Epithelial cell of proximal tubule (primary cell): ENCODE results near the gene OXT. TPM values are rescaled to one million over a fixed set of nuclear protein-coding genes. Genes with fewer than 3 reads are reported as not detected.
A peak's percentile ranks its signal among the peaks of the same experiment; 100 is the strongest.
"Not testable (repeated sequence)": the region's sequence is repeated elsewhere in the genome, so short reads cannot be mapped to it uniquely, and the experiment has no call there.

Experiments
- DNase-seq: peaks from one replicate; pipeline ENCODE4 v3.0.0-alpha.2; 2011; ENCODE audit warnings: low read depth
- H3K4me3 ChIP-seq: 2 replicates; pipeline ENCODE4 v1.5.1; 2011; ENCODE audit warnings: low read depth, mild to moderate bottlenecking, low read length
- CTCF ChIP-seq: conservative IDR thresholded peaks from 2 replicates; pipeline ENCODE4 v1.5.1; 2012; ENCODE audit warnings: low read depth, mild to moderate bottlenecking, low read length
- total RNA-seq: library from RNA; depleted of rRNA; stranded (reverse); fragments of >200 nt; gene quantifications from 2 replicates; pipeline ENCODE4 v1.2.3, GENCODE V29; 2015

OXT gene
- total RNA-seq, 1 donor from 2014 or later: not detected

DNA sequence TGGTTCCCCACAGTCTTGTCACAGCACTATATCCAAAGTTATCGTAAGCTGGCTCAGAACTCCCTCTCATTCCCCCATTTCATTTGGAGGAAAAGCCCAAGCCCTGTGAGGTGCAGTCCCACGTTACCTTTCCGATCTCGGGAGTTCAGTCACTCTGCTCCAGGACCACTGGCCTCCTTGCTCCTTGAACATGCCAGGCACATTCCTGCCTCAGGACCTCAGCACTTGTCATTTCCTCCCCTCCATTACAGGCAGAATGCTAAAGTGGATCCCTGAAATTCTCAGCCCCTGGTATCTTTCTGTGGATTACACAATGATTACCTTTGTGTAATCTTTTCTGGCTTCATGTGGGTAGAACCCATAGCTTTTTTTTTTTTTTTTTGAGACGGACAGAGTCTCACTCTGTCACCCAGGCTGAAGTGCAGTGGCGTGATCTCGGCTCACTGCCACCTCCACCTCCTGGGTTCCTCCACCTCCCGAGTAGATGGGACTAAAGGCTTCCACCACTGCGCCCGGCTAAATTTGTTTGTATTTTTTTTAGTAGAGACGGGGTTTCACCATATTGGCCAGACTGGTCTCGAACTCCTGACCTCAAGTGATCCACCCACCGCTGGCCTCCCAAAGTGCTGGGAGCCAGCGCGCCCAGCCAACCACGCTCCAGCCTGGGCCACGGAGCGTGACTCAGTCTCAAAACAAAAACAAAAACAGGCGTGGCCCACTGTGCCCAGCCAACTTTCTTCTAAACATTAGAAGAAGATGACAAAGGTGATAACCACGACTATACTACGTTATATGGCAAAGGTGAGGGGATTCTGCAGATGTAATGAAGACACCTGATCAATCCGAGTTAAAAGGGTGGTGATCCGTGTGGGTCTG, 4.0 kb upstream of the OXT start:
- DNase-seq: no peak
- no peak overlapping the region for H3K4me3 ChIP-seq
- no peak for TF ChIP-seq CTCF

GRCh38 chr20:3068075-3068474, 3.3 kb upstream of the OXT start:
- no peak for TF ChIP-seq CTCF
- H3K4me3 ChIP-seq: no peak overlapping the region
- no peak for DNase-seq

DNA sequence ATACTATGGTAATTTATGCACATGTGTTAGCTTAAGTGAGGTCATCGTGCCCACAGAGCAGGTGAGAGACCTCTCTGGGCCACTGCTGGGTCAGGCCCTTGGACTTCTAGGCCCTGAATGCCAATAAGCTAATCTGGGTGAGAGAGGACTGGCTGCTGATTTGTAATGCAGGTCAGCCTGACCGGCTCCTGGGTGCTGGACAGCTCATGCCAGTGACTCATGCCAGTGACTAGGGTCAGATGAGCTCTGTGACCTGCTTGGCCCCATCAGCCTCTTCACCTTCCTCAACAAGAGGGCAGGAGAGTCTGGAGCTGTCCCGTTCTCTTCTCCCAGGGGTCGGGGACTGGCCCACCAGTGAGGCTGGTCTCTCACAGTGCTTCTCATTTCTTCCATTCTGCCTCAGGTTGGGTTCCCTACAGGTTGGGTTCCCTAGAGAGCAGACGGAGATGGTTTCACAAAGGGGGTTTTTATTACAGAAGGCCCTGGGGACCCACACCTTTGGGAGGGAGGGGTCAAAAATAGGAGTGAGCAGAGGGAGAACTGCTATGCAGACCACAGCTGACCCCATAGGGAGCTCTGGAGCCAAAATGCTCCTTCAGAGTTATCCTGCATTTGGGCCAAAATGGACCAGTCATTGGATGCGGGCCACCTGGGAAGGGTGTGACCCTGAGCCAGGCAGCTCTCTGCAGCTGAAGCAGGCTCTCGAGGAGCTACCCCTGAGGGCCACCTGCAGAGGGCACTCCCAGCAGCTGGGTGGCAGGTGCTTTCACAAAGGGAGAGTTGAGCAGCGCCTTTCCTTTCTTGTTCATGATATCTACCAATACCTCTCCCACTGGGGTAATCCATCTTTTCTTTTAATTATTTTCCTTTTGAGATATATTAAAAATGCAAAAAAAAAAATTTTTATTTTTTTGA, 2.2 kb upstream of the OXT start:
- peak; percentile 65 for DNase-seq
- no peak for TF ChIP-seq CTCF
- no peak overlapping the region for H3K4me3 ChIP-seq

DNA sequence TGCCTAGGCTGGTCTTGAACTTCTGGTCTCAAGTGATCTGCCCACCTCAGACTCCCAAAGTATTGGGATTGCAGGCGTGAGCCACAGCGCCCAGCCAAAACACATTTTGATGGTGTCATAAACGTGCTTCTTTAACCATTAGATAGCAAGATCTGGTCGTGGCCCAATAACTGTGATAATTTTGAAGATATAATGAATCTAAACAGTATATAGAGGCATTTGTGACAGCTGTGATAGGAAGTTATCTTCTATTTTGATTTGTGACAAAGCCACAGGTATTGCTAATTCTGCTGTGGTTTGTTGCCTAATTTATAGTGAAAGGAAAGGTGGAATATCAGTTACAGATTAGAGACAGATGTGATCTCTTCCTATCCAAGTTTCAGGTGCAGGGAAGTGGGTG, 695 bp upstream of the OXT start:
- H3K4me3 ChIP-seq: no peak overlapping the region
- no peak for TF ChIP-seq CTCF
- no peak for DNase-seq

DNA sequence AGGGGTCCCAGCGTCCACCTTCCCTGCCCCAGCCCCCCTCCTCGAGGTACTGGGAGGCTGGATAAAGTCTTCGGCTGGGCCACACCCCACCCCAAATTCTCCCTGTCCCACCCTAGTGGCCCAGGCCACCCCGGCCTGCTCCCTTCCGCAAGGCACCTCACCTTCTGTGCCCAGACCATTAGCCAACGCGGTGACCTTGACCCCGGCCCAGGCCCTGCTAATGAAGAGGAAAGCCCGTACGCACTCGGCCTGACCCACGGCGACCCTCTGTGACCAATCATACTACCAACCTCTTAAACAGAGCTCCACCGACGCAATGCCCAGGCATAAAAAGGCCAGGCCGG, 182 bp upstream of the OXT start:
- no peak for DNase-seq
- no peak for TF ChIP-seq CTCF
- H3K4me3 ChIP-seq: no peak overlapping the region

GRCh38 chr20:3072530-3073250, 1.3 kb downstream of the OXT start:
- TF ChIP-seq CTCF: no peak
- no peak for DNase-seq
- H3K4me3 ChIP-seq: no peak overlapping the region

DNA sequence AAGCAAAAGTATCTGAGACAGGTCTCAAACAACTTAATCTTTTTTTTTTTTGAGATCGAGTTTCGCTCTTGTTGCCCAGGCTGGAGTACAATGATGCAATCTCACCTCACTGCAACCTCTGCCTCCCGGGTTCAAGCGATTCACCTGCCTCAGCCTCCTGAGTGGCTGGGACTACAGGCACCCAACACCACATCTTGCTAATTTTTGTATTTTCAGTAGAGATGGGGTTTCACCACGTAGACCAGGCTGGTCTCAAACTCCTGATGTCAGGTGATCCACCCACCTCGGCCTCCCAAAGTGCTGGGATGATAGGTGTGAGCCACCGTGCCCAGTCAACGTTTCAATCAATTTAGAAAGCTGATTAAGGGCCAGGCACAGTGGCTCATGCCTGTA, 1.8 kb downstream of the OXT start:
- not testable (repeated sequence) for DNase-seq, H3K4me3 ChIP-seq
